Stimulated activated CD8-positive, alpha-beta memory T cell treated with anti-CD3 and anti-CD28 coated beads, Interleukin-7, amount 100 ng/mL, for 1 hour (primary cell): ENCODE measurements around the gene SCRN3.
"Not testable (repeated sequence)": the region's sequence is repeated elsewhere in the genome, so short reads cannot be mapped to it uniquely, and the experiment has no call there.

Experiments
- DNase-seq, 2 donors: peaks; one replicate each; pipeline ENCODE4 v3.0.0-alpha.2; 2020; ENCODE audit warnings: low read depth in 2 of 2

Gene SCRN3, protein sequence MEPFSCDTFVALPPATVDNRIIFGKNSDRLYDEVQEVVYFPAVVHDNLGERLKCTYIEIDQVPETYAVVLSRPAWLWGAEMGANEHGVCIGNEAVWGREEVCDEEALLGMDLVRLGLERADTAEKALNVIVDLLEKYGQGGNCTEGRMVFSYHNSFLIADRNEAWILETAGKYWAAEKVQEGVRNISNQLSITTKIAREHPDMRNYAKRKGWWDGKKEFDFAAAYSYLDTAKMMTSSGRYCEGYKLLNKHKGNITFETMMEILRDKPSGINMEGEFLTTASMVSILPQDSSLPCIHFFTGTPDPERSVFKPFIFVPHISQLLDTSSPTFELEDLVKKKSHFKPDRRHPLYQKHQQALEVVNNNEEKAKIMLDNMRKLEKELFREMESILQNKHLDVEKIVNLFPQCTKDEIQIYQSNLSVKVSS

DNA sequence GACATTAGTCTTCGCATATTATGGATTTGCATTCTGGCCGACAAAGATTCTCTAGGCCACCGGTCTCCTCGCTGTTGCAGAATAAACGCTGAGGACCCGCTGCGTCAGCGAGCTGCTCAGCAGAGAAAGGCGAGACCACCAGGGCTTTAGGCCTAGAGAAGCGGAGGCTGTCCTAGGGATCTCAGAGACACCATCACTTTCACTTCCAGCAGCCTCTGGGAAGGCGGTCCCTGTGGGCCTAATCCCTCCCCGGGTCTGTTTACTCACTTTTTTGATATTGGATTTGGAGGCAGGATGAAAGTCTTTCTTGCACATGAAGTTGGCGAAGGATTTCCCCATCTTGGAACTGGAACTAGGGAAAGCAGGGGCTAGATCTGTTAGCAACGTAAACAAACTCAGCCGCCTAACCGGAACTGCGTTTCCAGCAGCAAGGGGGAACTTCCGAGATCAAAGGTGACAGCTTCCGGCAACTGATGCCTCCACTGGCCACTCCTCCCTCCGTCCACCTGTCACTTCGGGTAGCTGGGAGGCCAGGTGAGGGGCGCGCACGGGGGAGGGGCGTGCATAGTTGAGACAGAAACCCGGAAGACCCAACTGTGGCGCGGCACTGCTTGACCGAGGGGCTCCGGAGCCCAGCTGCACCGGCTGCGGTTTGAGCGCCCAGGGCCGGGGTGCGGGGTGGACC is at the start of gene SCRN3:
SCRN3 (plus strand) TSS at position 447 of the 685 bp plus-strand sequence. CDS start 2,554 bp downstream, outside the sequence.
- peak; percentile 47 to 52 for DNase-seq

- no peak for DNase-seq
Measured at GRCh38 chr2:174350018-174350417, 45.5 kb upstream of the SCRN3 start.

DNA sequence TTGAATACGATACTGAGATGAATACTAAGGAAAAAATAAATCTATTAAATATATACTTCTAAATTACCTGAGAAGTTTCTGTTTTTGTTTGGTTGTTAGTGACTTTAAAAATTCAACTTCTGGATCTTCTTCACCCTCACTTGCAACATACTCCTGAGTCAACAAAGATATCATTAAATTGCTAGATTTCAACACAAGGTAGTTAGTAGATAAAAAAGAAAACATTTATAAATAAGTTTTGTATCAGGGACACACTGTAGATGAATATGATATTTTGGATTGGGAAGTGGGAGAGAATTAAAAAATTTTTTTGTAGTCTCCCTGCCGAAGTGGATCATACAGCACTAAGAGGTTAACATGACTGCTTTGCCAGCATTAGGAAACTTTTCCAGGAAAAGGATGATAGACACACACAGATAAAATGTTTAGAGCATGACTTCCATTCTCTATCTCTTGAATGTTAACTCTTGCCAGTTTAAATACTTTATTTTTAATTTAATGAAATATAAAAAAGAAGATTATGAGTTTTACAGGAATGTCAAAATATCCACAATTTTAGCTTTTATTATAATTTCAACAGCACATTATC is 44.8 kb upstream of the SCRN3 start:
- no peak for DNase-seq

GRCh38 chr2:174353004-174353403 is 42.5 kb upstream of the SCRN3 start:
- DNase-seq, result no peak

- no peak for DNase-seq
Measured at GRCh38 chr2:174356347-174356746, 39.2 kb upstream of the SCRN3 start.

GRCh38 chr2:174359663-174360062 is 35.9 kb upstream of the SCRN3 start:
- DNase-seq, result not testable (repeated sequence)

- no peak for DNase-seq
Measured at GRCh38 chr2:174362949-174363348, 32.6 kb upstream of the SCRN3 start.

DNA sequence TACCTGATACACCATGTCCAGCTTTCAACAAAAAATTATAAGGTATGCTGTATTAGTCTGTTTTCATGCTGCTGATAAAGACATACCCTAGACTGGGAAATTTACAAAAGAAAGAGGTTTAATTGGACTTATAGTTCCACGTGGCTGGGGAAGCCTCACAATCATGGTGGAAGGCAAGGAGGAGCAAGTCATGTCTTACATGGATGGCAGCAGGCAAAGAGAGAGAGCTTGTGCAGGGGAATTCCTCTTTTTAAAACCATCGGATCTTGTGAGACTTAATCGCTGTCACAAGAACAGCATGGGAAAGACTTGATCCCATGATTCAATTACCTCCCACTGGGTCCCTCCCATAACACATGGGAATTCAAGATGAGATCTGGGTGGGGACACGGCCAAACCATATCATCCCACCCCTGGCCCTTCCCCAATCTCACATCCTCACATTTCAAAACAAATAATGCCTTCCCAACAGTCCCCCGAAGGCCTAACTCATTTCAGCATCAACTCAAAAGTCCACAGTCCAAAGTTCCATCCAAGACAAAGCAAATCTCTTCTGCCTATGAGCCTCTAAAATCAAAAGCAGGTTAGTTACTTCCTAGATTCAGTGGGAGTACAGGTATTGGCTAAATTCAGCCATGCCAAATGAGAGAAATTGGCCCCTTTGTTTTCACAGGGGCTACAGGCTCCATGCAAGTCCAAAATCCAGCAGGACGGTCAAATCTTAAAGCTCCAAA is 31.9 kb upstream of the SCRN3 start:
- DNase-seq, result not testable (repeated sequence)

DNA sequence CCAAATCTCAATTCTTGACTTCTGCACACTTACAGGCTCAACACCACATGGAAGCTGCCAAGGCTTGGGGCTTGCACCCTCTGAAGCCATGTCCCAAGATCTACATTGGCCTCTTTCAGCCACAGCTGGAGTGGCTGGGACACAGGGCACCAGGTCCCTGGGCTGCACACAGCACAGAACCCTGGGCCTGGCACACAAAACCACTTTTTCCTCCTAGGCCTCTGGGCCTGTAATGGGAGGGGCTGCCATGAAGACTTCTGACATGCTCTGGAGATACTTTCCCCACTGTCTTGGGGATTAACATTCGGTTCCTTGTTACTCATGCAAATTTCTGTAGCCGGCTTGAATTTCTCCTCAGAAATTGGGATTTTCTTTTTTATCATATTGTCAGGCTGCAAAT is 30.9 kb upstream of the SCRN3 start:
- no peak for DNase-seq

DNA sequence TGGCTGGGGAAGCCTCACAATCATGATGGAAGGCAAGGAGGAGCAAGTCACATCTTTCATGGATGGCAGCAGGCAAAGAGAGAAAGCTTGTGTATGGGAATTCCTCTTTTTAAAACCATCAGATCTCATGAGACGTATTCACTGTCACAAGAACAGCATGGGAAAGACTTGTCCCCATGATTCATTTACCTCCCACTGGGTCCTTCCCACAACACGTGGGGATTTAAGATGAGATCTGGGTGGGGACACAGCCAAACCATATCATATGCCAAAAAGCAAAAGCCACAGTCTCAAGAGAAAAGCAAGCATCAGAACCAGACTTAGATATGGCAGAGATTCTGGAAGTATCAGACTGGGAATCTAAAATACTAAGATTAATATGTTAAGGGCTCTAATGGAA is 30.0 kb upstream of the SCRN3 start:
- DNase-seq, result no peak

DNA sequence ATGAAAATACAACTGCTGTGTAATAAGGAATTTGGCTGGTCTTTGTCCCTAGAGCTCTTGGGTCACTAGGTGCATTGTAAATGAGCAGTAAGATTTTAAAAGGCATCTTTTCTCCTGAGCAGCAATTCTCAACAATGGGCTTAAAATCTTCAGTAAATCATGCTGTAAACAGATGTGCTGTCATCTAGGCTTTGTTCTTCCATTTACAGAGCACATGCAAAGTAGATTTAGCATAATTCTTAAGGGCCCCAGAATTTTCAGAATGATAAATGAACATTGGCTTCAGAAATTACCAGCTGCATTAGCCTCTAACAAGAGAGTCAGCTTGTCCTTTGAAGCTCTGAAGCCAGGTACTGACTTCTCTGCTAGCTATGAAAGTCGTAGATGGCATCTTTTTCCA is 26.8 kb upstream of the SCRN3 start:
- DNase-seq, result no peak

GRCh38 chr2:174376967-174377366 is 18.6 kb upstream of the SCRN3 start:
- no peak for DNase-seq

DNA sequence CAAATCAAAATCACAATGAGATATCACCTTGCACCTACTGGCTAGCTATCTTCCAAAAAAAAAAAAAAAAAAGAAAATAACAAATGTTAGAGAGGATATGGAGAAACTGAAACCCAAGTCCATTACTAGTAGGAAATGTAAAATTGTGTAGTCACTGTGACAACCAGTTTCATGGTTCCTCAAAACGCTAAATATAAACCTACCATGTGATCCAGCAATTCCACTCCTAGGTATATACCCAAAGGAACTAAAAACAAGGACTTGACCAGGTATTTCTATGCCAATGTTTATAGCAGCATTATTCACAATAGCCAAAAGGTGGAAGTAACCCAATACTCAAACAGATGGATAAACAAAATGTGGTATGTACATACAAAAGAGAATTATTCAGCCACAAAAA is 11.7 kb upstream of the SCRN3 start:
- DNase-seq, result no peak

- no peak for DNase-seq
Measured at GRCh38 chr2:174385201-174385600, 10.3 kb upstream of the SCRN3 start.

DNA sequence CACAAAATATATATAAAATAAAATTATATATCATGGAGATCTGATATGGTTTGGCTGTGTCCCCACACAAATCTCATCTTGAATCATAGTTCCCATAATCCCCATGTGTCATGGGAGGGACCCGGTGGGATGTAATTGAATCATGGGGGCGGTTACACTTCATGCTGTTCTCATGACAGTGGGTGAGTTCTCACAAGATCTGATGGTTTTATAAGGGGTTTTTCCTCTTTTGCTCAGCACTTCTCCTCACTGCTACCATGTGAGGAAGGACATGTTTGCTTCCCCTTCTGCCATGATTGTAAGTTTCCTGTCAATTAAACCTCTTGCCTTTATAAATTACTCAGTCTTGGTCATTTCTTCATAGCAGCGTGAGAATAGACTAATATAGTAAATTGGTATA is 6.8 kb upstream of the SCRN3 start:
- DNase-seq, result not testable (repeated sequence)

- no peak for DNase-seq
Measured at GRCh38 chr2:174389542-174389941, 6.0 kb upstream of the SCRN3 start.

DNA sequence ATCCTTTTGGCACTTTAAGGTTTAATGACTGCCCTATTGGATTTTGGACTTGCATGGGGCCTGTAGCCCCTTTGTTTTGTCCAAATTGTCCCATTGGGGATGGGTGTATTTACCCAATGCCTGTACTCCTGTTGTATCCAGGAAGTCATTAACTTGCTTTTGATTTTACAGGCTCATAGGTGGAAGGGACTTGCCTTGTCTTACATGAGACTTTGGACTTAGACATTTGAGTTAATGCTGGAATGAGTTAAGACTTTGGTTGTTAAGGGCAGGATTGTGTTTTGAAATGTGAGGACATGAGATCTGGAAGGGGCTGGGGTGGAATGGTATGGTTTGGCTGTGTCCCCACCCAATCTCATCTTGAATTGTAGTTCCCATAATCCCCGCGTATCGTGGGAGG is 5.2 kb upstream of the SCRN3 start:
- not testable (repeated sequence) for DNase-seq

- DNase-seq, result no peak
Measured at GRCh38 chr2:174392706-174393105, 2.8 kb upstream of the SCRN3 start.

GRCh38 chr2:174395969-174396630 is 570 bp downstream of the SCRN3 start:
- no peak for DNase-seq

GRCh38 chr2:174397773-174398172 is 2.2 kb downstream of the SCRN3 start:
- no peak for DNase-seq

GRCh38 chr2:174399171-174399570 is 3.6 kb downstream of the SCRN3 start:
- no peak for DNase-seq

GRCh38 chr2:174400853-174401252 is 5.3 kb downstream of the SCRN3 start:
- DNase-seq, result no peak
